ENCODE results near the gene PPHLN1. TPM values are rescaled to one million over a fixed set of nuclear protein-coding genes. Genes with fewer than 3 reads are reported as not detected.

The PPHLN1 gene
- total and polyA plus RNA-seq, 12 donors = 22.5 to 91.1 (median 52.6) TPM

DNA sequence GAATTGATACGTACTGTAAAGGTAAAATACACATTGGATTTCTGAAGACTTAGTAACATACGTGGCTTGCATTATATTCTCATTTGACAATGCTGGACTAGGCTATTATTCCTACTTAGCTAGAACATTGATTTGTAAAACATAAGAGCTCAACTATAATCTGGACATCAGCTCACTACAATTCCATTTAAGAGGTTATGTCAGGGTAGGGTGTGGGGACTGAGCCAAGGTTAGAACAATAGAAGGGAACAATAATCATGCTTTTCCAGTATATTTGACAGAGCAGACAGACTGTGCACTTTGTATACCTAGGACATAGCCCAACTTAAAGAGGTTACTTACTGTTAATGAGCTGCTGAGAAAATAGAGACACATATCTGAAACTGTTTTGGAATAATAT lies 10.9 kb upstream of the PPHLN1 start:
- intact Hi-C loops (cut with DNase I) = no loop called here
- TF ChIP-seq, protein P1, sequence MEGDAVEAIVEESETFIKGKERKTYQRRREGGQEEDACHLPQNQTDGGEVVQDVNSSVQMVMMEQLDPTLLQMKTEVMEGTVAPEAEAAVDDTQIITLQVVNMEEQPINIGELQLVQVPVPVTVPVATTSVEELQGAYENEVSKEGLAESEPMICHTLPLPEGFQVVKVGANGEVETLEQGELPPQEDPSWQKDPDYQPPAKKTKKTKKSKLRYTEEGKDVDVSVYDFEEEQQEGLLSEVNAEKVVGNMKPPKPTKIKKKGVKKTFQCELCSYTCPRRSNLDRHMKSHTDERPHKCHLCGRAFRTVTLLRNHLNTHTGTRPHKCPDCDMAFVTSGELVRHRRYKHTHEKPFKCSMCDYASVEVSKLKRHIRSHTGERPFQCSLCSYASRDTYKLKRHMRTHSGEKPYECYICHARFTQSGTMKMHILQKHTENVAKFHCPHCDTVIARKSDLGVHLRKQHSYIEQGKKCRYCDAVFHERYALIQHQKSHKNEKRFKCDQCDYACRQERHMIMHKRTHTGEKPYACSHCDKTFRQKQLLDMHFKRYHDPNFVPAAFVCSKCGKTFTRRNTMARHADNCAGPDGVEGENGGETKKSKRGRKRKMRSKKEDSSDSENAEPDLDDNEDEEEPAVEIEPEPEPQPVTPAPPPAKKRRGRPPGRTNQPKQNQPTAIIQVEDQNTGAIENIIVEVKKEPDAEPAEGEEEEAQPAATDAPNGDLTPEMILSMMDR (IDR thresholded peaks at IDR 0.05) = no peak
- TF ChIP-seq POLR2A (IDR thresholded peaks at IDR 0.05) = no peak
- Histone ChIP-seq H3K27me3 (no peaks in the 10 kb centered on the region), H3K4me1 (replicated peaks in 1 of 2) (no peaks in the 10 kb centered on the region), H3K9me3 (replicated peaks in 1 of 3) (no peaks in the 10 kb centered on the region), H3K36me3 (replicated peaks in 1 of 2) (peaks cover 0 to 44% of the 10 kb centered on the region in 2 donors), H3K4me3 (no peak overlapping the region), H3K27ac (no peak overlapping the region)
- 86 to 96% (median 92%) methylated on average over 2 of the region's 2 CpGs for WGBS, 4 donors
- DNase-seq = no peak

DNA sequence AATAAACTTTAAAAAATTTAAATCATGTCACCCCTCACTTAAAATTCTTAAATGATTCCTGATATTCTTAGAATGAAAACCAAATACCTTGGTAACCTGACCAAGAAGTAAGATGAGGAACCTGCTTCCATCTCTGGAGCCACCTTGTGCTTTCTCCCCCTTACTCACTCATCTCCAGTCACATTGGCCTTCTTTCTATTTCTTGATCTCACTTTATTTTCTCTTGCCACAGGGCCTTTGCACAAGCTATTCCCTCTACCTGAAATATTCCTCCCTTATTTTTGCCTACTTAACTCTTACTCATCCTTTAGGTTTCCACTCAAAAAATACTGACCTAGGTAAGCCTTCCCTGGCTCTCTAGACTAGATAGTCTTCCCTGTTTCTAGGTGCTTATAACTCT lies 5.2 kb upstream of the PPHLN1 start:
- no peak overlapping the region for H3K27ac ChIP-seq
- no peak overlapping the region for H3K4me3 ChIP-seq
- H3K36me3 ChIP-seq (replicated peaks in 1 of 2) = peaks cover 0 to 41% of the 10 kb centered on the region in 2 donors
- TF ChIP-seq, protein P1 (IDR thresholded peaks at IDR 0.05) = no peak
- no peak for TF ChIP-seq POLR2A (IDR thresholded peaks at IDR 0.05)
- peaks cover 4 to 13% of the 10 kb centered on the region in 2 donors for H3K4me1 ChIP-seq (replicated peaks in 1 of 2)
- no peaks in the 10 kb centered on the region for H3K9me3 ChIP-seq (replicated peaks in 1 of 3)
- no peak for DNase-seq
- intact Hi-C loops (cut with DNase I) = loop anchor here (10.0 kb wide), 1 partner anchor 86 kb away; the partner anchor contains the start of gene YAF2 (in 2 of the 2)
- H3K27me3 ChIP-seq = no peaks in the 10 kb centered on the region

DNA sequence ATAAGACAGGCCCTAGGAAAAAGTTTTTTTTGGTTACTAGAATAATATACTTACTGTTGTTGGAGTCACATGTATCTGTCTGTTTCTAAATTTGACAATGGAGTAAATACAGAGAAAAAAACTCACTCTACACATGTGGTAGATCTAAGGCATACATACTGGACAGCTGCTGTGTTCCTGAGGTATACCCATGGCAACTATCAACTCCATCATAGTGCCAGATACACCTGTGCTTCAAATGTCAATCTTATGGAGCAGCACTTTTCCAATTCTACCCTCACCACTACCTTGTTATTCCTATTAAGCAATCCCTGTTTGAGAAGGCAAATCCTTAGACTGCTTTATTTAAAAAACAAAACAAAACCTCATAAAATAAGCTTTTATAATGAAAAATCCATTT lies 3.4 kb upstream of the PPHLN1 start:
- Histone ChIP-seq H3K4me1 (replicated peaks in 1 of 2) (peaks cover 10 to 25% of the 10 kb centered on the region in 2 donors), H3K27me3 (no peaks in the 10 kb centered on the region), H3K9me3 (replicated peaks in 1 of 3) (no peaks in the 10 kb centered on the region), H3K36me3 (replicated peaks in 1 of 2) (peaks cover 0 to 25% of the 10 kb centered on the region in 2 donors), H3K4me3 (no peak overlapping the region), H3K27ac (no peak overlapping the region)
- no peak for DNase-seq
- TF ChIP-seq POLR2A (IDR thresholded peaks at IDR 0.05) = no peak
- TF ChIP-seq, protein P1 (IDR thresholded peaks at IDR 0.05) = no peak
- intact Hi-C loops (cut with DNase I) = loop anchor here (10.0 kb wide), 1 partner anchor 88 kb away; the partner anchor contains the start of gene YAF2 (in 2 of the 2)

DNA sequence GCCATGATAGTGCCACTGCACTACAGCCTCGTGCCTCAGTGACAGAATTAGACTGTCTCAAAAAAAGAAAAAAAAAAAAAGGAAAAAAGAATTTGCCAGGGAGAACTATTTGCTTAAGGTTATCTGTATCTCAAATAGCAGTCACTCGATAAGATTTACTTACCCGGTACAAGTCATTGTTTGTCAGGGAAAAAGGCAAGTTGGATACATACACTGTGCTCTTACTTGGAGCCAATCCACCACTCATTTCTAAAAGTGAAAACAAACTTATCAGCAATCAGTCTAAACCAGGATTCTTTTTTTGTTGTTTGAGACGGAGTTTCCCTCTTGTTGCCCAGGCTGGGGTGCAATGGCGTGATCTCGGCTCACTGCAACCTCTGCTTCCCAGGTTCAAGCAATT lies 2.1 kb upstream of the PPHLN1 start:
- no peak for TF ChIP-seq POLR2A (IDR thresholded peaks at IDR 0.05)
- TF ChIP-seq, protein P1 (IDR thresholded peaks at IDR 0.05) = no peak
- H3K4me1 ChIP-seq (replicated peaks in 1 of 2) = peaks cover 10 to 35% of the 10 kb centered on the region in 2 donors
- no peak overlapping the region for H3K27ac ChIP-seq
- no peak for DNase-seq
- no peaks in the 10 kb centered on the region for H3K27me3 ChIP-seq
- no peak overlapping the region for H3K4me3 ChIP-seq
- 93 to 97% (median 95%) methylated on average over 6 of the region's 6 CpGs for WGBS, 4 donors
- intact Hi-C loops (cut with DNase I) = loop anchor here (10.0 kb wide), 1 partner anchor 89 kb away; the partner anchor contains the start of gene YAF2 (in 2 of the 2)
- H3K9me3 ChIP-seq (replicated peaks in 1 of 3) = no peaks in the 10 kb centered on the region
- H3K36me3 ChIP-seq (replicated peaks in 1 of 2) = peaks cover 0 to 25% of the 10 kb centered on the region in 2 donors
